HEK293T (cell line): ENCODE data around the gene PCSK5.

ENCODE experiments used
- ARNT ChIP-seq: fragments of 450-650 bp; IDR thresholded peaks from 2 replicates; pipeline ENCODE4 v1.6.1; 2017; ENCODE audit warnings: mild to moderate bottlenecking
- BHLHE40 ChIP-seq: fragments of 450-650 bp; IDR thresholded peaks from 2 replicates; pipeline ENCODE4 v1.6.1; 2016; ENCODE audit warnings: mild to moderate bottlenecking, moderate library complexity, borderline replicate concordance
- CTBP1 ChIP-seq: fragments of 450-650 bp; IDR thresholded peaks from 2 replicates; pipeline ENCODE4 v1.6.1; 2016; ENCODE audit warnings: borderline replicate concordance
- ELF4 ChIP-seq: fragments of 450-650 bp; IDR thresholded peaks from 2 replicates; pipeline ENCODE4 v1.6.1; 2017; ENCODE audit warnings: antibody characterized with exemption
- FOXA1 ChIP-seq: fragments of 450-650 bp; IDR thresholded peaks from 2 replicates; pipeline ENCODE4 v1.6.1; 2016; ENCODE audit warnings: mild to moderate bottlenecking
- FOXK2 ChIP-seq: fragments of 450-650 bp; IDR thresholded peaks from 2 replicates; pipeline ENCODE4 v1.6.1; 2016; ENCODE audit warnings: mild to moderate bottlenecking
- FOXM1 ChIP-seq: fragments of 450-650 bp; IDR thresholded peaks from 2 replicates; pipeline ENCODE4 v1.6.1; 2017; ENCODE audit warnings: mild to moderate bottlenecking, borderline replicate concordance
- HDGF ChIP-seq: fragments of 450-650 bp; IDR thresholded peaks from 2 replicates; pipeline ENCODE4 v1.6.1; 2017; ENCODE audit warnings: antibody characterized with exemption, borderline replicate concordance
- LEF1 ChIP-seq: fragments of 450-650 bp; IDR thresholded peaks from 2 replicates; pipeline ENCODE4 v1.6.1; 2017; ENCODE audit warnings: mild to moderate bottlenecking, borderline replicate concordance
- NFRKB ChIP-seq: fragments of 450-650 bp; IDR thresholded peaks from 2 replicates; pipeline ENCODE4 v1.6.1; 2016; ENCODE audit warnings: mild to moderate bottlenecking, moderate library complexity
- SP1 ChIP-seq: fragments of 450-650 bp; IDR thresholded peaks from 2 replicates; pipeline ENCODE4 v1.6.1; 2017
- SUZ12 ChIP-seq: fragments of 450-650 bp; IDR thresholded peaks from 2 replicates; pipeline ENCODE4 v1.6.1; 2016; ENCODE audit warnings: mild to moderate bottlenecking
- TARDBP ChIP-seq: fragments of 450-650 bp; IDR thresholded peaks from 2 replicates; pipeline ENCODE4 v1.6.1; 2016

GRCh38 chr9:75921391-75922127, 31.1 kb downstream of the PCSK5 start:
- TF ChIP-seq LEF1 = no peak
- TF ChIP-seq FOXM1 = no peak
- no peak for TF ChIP-seq HDGF
- TF ChIP-seq NFRKB = no peak
- no peak for TF ChIP-seq BHLHE40
- TF ChIP-seq SUZ12 = no peak
- no peak for TF ChIP-seq ARNT
- TF ChIP-seq FOXK2 = no peak
- TF ChIP-seq CTBP1 = no peak
- no peak for TF ChIP-seq TARDBP
- TF ChIP-seq ELF4 = no peak
- no peak for TF ChIP-seq FOXA1
- TF ChIP-seq SP1 = no peak
